ENCODE results near the gene GSTM2.

DNA sequence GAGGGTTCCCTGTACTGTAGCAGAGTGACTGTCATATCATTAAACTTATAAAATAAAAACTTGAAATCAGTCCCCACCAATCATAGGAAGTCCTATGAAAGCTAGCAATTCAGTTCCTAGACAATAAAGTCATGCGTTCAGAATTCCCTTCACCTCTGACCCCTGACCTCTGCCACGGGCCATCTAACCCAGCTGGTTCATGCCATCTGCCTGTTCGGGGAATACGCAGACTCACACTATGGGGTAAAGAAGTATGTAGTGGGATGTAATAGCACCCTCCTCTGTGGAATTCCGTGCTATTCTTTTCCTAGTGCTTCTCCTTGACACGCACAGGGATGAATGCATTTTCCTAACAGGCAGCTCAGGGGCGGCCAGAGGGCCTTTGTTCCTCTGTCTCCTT is 9.9 kb upstream of the GSTM2 start:
- TF ChIP-seq, protein P1, sequence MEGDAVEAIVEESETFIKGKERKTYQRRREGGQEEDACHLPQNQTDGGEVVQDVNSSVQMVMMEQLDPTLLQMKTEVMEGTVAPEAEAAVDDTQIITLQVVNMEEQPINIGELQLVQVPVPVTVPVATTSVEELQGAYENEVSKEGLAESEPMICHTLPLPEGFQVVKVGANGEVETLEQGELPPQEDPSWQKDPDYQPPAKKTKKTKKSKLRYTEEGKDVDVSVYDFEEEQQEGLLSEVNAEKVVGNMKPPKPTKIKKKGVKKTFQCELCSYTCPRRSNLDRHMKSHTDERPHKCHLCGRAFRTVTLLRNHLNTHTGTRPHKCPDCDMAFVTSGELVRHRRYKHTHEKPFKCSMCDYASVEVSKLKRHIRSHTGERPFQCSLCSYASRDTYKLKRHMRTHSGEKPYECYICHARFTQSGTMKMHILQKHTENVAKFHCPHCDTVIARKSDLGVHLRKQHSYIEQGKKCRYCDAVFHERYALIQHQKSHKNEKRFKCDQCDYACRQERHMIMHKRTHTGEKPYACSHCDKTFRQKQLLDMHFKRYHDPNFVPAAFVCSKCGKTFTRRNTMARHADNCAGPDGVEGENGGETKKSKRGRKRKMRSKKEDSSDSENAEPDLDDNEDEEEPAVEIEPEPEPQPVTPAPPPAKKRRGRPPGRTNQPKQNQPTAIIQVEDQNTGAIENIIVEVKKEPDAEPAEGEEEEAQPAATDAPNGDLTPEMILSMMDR (conservative IDR thresholded peaks at IDR 0.05) = no peak
- TF ChIP-seq EZH2 (IDR thresholded peaks at IDR 0.05; ENCODE audit: low read depth) = no peak
